Stimulated activated CD8-positive, alpha-beta memory T cell treated with anti-CD3 and anti-CD28 coated beads, Interleukin-2, amount 100 ng/mL, for 48 hours (primary cell): ENCODE data around the gene PPP1R16B.

Experiments
- DNase-seq, 2 donors: peaks; one replicate each; pipeline ENCODE4 v3.0.0-alpha.2; 2020; ENCODE audit warnings: low read depth in 2 of 2

Gene PPP1R16B

GRCh38 chr20:38877483-38877882, 72.0 kb downstream of the PPP1R16B start:
- DNase-seq: no peak

DNA sequence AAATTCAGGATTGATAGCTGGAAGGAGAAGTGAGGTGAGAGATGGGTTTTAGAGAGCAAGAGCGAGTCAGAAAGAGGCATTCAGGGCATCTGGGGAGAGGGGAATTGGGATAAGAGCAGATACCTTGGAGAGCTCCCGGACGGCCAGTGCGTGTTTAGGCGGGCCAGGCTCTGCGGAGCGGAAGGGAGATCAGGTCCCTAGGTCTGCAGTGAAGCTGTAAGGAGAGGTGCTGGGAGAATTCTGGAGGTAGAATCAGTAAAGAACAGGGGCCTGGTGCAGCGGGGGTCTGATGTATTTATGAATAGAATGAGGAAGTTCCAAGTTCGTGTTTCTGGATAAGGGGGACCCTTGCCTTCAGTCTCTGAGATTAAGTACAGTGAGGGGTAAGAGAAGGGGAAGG, 73.4 kb downstream of the PPP1R16B start:
- no peak for DNase-seq

- no peak for DNase-seq
These were observed 75.6 kb downstream of the PPP1R16B start for GRCh38 chr20:38880952-38881735.

DNA sequence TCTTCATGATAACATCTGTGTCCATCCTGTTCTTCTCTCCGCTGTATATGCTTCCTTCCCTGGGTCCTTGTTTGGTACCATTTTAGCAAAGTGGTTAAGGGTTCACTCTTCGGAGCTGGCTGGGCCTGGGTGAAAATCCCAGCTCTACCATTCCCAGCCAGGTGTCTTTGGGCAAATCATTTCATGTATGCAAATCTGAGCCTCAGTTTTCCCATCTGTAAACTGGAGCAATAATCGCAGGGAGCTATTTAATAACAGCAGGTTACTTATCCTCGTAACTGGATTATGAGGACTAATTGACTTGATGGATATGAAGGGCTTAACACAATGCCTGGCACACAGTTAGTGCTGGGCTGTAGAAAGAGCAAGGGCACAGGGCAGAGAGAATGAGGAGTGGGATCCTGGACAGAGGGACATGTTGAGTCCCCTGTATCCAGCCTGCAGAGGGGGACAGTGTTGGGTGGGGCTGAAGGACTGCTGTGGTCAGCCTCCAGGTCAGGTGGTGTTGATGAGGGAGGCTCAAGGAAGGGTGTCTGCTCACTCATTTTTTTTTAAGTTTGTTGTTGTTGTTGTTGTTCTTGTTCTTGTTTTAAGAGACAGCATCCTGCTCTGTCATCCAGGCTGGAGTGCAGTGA, 76.4 kb downstream of the PPP1R16B start:
- no peak for DNase-seq

DNA sequence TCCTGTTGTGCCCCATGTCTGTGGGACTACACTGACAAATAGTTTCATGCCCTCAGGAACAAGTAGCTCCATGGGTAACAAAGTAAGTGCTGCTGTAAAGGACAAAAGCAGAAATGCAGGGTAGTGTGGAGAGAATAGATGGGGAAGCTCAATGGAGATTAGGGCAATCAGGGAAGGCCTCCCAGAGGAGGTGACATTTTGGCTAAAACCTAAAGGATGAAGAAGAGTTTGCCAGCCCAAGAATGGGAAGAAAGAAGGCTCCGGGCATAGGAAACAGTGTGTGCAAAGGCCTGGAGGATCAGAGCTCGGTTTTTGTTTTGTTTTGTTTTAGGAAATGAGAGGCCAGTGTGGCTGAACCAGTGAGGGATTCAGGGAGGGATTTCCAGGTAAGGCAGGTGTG, 77.1 kb downstream of the PPP1R16B start:
- DNase-seq: no peak

- DNase-seq: no peak
These were observed 77.8 kb downstream of the PPP1R16B start for GRCh38 chr20:38883081-38883980.

DNA sequence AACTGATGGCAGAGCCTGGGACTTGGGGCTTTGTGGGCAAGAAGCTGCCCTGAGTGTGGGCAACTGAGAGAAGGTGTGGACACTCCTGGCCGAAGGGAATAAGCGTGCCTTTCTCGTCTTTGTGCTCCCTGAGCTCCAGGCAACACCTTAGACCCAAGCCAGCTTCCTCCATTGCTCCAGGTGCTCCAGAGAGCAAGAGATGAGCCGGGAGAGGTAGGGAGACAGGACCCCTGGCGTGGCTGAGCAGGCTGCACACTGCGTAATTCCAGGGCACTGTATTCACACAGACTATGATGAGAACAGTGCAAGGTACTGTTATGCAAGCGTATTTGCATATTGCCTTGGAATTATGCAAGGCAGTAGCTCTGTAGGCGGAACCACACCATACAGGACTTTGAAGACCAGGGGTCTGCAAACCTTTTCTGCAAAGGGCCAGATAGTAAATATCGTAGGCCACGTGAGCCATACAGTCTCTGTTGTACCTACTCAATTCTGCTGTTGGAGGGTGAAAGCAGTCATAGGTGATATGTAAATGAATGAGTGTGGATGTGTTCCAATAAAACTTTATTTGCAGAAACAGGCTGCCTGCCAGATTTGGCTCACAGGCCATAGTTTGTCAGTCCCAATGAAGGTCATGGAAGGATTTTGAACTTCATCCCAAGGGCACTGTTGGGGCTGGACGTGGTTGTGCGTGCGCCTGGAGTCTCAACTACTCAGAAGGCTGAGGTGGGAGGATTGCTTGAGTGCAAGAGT, 78.7 kb downstream of the PPP1R16B start:
- DNase-seq: no peak

DNA sequence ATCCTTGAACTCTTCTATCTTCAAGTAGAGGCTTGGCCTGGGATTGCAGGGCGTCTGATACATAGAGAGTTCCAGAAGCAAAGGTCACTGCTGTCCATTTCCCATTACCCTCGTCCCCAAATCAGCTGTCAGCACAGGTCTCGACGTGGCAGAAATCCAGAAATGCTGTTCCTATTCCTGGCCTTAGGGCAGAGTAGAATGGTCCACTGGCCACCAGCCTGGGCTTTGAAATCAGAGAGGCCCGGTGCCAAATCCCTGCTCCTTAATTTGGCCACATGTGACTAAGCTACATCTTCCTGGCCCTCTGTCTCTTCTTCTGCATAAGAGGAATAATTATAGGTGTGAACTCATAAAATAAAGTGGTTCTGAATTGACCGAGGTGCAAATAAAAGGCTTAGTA, 79.9 kb downstream of the PPP1R16B start:
- no peak for DNase-seq

DNA sequence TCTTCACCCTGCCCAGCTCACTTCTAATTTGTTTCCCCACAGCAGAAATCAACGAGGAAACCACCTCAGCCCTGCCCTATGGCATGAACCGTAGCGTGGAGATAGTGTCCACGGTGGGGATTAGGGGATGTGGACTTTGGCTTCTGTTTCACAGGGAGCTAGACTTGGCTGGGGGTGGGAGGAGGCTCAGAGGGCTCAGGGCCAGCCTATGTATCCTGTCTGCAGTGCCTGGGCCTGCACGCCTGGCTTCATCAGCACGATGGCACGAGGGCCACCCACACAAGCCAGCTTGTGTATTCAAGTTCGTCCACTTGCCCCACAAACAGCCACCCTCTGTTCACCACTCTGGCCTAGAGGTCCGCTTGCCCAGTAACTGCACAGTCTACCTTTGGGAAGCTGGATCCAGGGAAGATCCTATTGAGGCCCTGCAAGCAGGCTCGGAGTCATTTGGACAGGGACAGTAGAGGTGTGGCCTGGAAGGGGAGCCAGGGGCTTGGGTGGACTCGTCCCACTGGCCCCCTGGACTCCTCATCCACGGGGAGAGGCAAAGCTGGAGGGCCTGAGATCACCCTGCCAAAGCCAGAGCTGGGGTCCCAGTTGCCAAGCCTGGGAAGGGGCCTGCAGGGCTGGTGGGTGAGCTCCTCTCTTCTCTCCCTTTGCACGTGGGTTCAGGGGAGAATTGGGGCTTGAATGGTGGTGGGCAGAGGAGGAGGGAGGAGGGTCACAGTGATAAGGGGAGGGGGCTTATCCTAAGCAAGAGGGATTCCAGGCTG, 82.7 kb downstream of the PPP1R16B start:
- DNase-seq: no peak

DNA sequence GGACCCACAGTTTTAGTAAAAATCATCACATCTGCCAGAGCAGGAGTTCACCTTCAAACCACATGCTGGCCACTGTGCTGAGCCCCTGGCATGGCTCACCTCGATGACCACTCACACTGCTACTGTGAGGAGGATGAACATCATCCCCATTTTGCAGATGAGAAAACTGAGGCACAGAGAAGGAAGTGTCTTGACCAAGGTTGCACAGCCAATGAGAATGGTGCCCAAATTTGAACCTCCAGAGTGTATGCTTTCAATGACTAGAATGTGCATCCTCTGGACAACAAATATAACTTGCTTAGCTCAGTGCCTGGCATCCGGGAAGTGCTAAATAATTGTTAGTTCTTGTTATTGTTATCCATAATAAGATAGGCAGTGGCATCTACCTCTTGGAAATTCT, 83.6 kb downstream of the PPP1R16B start:
- no peak for DNase-seq

DNA sequence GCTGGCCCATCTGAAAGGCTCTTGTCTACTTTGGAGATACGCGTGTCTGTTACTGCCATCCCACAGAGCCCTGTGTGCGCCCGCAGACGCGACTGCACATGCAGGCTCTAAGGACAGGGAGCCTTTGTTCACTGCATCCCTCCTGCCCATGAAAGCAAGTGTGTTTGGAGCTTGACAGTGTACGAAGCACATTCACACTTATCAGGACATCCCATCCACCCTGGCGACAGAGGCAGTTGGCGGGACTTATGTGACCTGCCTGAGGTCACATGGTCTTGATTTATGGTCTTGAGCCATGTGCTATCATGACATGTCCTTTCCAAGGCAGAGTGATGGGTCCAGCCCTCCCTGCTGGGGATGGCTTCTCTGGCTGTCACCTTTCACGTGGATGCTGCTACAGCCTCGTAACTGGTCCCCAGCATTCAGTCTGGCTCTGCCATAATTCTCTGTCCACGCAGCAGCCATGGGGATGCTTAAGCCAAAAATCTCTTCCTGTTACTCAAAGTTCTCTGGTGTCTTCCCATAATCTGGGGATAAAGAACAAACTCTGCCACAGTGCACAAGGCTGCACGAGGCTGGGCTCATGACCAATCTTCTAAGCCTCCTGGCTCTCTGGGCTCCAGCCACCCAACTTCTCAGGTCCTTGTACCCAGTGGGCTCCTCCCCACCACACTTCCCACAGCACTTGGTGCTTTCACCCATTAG, 84.4 kb downstream of the PPP1R16B start:
- DNase-seq: no peak

GRCh38 chr20:38890497-38890818, 85.0 kb downstream of the PPP1R16B start:
- DNase-seq: no peak

DNA sequence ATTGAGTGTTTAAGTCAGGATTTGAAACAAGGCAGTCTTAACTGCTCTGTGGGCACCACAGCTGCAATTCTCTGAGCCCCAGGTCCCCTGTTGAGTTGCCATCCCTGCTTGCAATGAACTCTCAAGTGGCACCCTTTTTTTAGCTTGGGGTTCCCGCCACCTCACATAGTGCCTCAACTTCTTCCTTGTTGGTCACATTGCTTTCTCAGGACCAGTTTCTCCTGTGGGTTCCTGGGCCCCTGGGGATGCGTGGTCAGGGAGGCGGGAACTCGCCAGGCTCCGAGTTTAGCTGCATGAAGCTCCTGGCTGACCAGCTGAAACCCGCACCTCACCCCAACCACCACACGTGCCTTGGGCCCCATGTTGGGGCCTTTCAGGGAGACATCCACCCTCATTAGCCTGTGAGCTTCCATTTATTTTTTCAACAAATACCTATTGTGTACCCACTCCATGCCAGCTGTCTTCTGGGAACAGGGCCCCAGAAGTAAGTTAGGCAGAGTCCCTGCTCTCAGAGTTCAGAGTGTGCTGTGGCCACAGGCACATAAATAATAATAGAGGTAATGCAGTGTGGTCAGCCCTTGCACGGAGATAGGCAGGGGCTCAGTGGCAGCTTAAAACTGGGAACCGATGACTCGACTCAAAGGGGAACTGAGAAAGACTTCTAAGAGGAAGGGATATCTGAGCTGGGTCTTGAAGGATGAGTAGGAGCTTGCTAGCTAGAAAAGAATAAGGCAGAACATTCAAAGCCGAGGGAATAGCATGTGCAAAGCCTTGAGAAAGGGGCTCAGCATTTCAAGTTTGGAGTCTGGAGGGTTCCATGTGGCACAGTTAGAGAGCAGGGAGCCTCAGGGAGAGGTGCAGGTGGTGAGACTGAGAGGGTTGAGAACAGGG, 86.8 kb downstream of the PPP1R16B start:
- DNase-seq: no peak

DNA sequence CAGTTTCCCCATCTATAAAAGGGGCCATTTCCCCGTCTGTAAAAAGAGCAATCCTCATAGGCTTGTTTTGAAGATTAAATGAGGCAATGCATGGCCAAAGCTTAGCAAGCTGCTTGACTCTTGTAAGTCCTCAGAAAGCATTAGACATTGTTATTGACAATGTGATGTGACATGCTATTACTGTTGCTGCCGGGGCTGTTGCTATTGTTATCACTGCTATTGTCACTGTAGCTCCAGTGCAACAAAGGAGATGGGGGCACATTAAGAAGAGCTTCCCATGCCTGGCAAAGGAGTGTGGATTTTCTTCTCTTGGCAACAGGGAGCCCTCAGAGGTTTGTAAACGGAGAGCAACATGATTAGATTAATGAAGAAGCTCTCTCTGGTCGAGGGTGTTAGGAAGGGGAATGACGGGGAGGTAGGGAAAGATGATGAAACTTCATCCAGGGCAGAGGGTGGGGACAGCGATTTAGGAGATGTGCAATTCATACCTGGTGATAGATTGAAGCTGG, 87.6 kb downstream of the PPP1R16B start:
- DNase-seq: no peak

GRCh38 chr20:38893565-38894090, 88.1 kb downstream of the PPP1R16B start:
- DNase-seq: peak; percentile 59 to 75

DNA sequence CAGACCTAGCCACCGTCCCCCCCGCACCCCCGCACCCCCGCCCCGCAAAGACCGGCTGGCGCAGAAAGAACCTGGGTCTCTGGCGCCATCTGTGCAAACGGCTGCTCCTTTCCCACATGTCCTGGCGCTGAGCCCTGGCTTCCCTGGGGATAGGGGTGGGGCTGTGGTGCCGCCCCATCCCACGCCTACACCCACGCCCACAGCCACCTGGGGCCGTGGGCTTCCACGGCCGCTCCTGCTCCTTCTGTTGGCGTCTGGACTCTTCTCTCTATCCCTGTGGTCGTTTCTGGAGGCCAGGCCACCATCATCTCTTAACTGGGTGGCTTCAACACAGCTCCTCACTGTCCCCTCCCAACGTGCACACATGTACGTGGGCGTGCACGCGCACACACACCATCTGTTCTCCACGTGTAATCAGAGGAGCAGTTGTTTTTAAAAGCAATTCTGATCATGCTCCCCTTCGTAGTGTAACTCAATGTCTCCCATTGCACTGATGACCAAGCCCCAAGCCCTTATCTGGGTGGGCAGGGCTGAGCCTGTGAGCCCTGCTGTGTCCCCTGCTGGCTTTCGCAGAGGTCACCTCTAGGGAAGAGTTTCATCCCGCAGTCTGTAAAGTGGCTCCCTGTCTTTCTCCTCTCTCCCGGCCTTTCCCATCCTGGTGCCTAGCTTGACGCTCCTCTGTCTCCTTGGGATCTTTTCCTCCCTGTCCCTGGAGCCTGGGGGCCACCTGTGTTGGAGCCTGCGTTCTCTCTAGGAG, 88.8 kb downstream of the PPP1R16B start:
- no peak for DNase-seq

DNA sequence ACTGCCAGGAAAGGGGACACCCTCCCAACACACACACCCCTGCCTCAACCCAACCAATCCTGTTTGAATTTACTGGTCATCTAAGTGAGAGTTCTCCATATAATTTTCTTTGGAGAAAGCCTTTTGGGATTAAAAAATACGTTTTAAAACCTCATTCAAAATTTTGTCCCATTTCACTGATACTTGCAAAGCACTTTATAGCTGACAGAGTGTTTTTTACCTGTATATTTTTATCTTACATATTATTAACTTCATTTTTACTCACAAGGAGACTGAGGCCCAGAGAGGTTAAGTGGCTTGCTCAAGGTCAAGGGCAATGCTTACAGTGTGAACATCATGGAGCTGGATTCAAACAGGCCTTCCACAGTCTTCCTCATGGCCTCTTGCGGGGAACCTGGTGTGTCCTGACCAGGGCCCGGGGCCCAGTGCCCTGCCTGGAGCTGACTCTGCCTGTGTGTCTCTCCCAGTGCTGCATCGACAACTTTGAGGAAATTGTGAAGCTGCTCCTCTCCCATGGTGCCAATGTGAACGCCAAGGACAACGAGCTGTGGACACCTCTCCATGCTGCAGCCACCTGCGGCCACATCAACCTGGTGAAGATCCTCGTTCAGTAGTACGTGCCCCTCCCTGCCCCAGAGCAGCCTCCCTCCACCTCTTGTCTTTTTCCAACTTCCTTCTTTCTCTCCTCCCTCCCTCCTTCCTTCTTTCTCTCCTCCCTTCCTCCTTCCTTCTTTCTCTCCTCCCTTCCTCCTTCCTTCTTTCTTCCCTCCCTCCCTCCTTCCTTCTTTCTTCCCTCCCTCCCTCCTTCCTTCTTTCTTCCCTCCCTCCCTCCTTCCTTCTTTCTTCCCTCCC, 89.8 kb downstream of the PPP1R16B start:
- DNase-seq: no peak
